ENCODE measurements around the gene RNF186.
"Not testable (repeated sequence)": the region's sequence is repeated elsewhere in the genome, so short reads cannot be mapped to it uniquely, and the experiment has no call there.

The RNF186 gene

GRCh38 chr1:19814681-19815503, at the start of gene RNF186:
RNF186 (minus strand) TSS chr1:19815283; CDS start chr1:19815101, 182 bp downstream.
- DNase-seq (ENCODE audit: low read depth in 2 of 2): no peak

GRCh38 chr1:19864570-19865160, 49.6 kb upstream of the RNF186 start:
- no peak for DNase-seq (ENCODE audit: low read depth in 2 of 2)

- no peak for DNase-seq (ENCODE audit: low read depth in 2 of 2)
Observed at GRCh38 chr1:19862944-19863343, 47.9 kb upstream of the RNF186 start.

GRCh38 chr1:19861842-19862530, 46.9 kb upstream of the RNF186 start:
- no peak for DNase-seq (ENCODE audit: low read depth in 2 of 2)

- no peak for DNase-seq (ENCODE audit: low read depth in 2 of 2)
Observed at GRCh38 chr1:19861034-19861433, 46.0 kb upstream of the RNF186 start.

- DNase-seq (ENCODE audit: low read depth in 2 of 2): no peak
Observed at GRCh38 chr1:19860418-19860817, 45.3 kb upstream of the RNF186 start.

GRCh38 chr1:19859876-19860275, 44.8 kb upstream of the RNF186 start:
- no peak for DNase-seq (ENCODE audit: low read depth in 2 of 2)

- DNase-seq (ENCODE audit: low read depth in 2 of 2): no peak
Observed at GRCh38 chr1:19858893-19859292, 43.8 kb upstream of the RNF186 start.

- no peak for DNase-seq (ENCODE audit: low read depth in 2 of 2)
Observed at GRCh38 chr1:19854866-19855265, 39.8 kb upstream of the RNF186 start.

- no peak for DNase-seq (ENCODE audit: low read depth in 2 of 2)
Observed at GRCh38 chr1:19852036-19852435, 37.0 kb upstream of the RNF186 start.

- no peak for DNase-seq (ENCODE audit: low read depth in 2 of 2)
Observed at GRCh38 chr1:19850214-19850613, 35.1 kb upstream of the RNF186 start.

GRCh38 chr1:19849307-19849706, 34.2 kb upstream of the RNF186 start:
- not testable (repeated sequence) for DNase-seq (ENCODE audit: low read depth in 2 of 2)

- not testable (repeated sequence) for DNase-seq (ENCODE audit: low read depth in 2 of 2)
Observed at GRCh38 chr1:19847334-19847733, 32.3 kb upstream of the RNF186 start.

- DNase-seq (ENCODE audit: low read depth in 2 of 2): no peak
Observed at GRCh38 chr1:19846338-19846737, 31.3 kb upstream of the RNF186 start.

- no peak for DNase-seq (ENCODE audit: low read depth in 2 of 2)
Observed at GRCh38 chr1:19845555-19845954, 30.5 kb upstream of the RNF186 start.

GRCh38 chr1:19844731-19845495, 29.8 kb upstream of the RNF186 start:
- no peak for DNase-seq (ENCODE audit: low read depth in 2 of 2)

- no peak for DNase-seq (ENCODE audit: low read depth in 2 of 2)
Observed at GRCh38 chr1:19840228-19840627, 25.1 kb upstream of the RNF186 start.

- no peak for DNase-seq (ENCODE audit: low read depth in 2 of 2)
Observed at GRCh38 chr1:19837866-19838265, 22.8 kb upstream of the RNF186 start.

GRCh38 chr1:19835578-19835977, 20.5 kb upstream of the RNF186 start:
- DNase-seq (ENCODE audit: low read depth in 2 of 2): no peak

GRCh38 chr1:19831441-19831840, 16.4 kb upstream of the RNF186 start:
- DNase-seq (ENCODE audit: low read depth in 2 of 2): no peak

GRCh38 chr1:19828546-19828945, 13.5 kb upstream of the RNF186 start:
- no peak for DNase-seq (ENCODE audit: low read depth in 2 of 2)

- DNase-seq (ENCODE audit: low read depth in 2 of 2): no peak
Observed at GRCh38 chr1:19825298-19825697, 10.2 kb upstream of the RNF186 start.

All from stimulated activated CD4-positive, alpha-beta T cell treated with anti-CD3 and anti-CD28 coated beads, Interleukin-15, amount 100 ng/mL, for 48 hours (primary cell).